Esophagus squamous epithelium (tissue), 5 donors: Measurements from ENCODE around the gene TSPYL1. TPM values are rescaled to one million over a fixed set of nuclear protein-coding genes. Genes with fewer than 3 reads are reported as not detected.

ENCODE experiments used
- DNase-seq: peaks from one replicate; lab custom pipeline; 2025; lab: John Stamatoyannopoulos, UW
- H3K27ac ChIP-seq, 4 donors: fragments of 200-600 bp; sonication (generic); one replicate each; pipeline ENCODE4 v1.5.1; 2016 to 2019; ENCODE audit warnings: mild to moderate bottlenecking in 1 of 4
- H3K27me3 ChIP-seq, 4 donors: fragments of 200-600 bp; sonication (generic); 1 replicate in 3 of 4; 2 replicates in 1 of 4; pipeline versions ENCODE4 v1.5.1 to v1.6.0; 2017 to 2021; ENCODE audit warnings: antibody characterized with exemption in 1 of 4
- H3K36me3 ChIP-seq, 3 donors: fragments of 200-600 bp; sonication (generic); one replicate each; pipeline ENCODE4 v1.5.1; 2016 to 2019
- H3K4me1 ChIP-seq, 3 donors: fragments of 200-600 bp; sonication (generic); one replicate each; pipeline ENCODE4 v1.5.1; 2017 to 2019
- H3K4me3 ChIP-seq, 4 donors: fragments of 200-600 bp; sonication (generic); 1 replicate in 3 of 4; 2 replicates in 1 of 4; pipeline ENCODE4 v1.5.1; 2016 to 2019; ENCODE audit warnings: mild to moderate bottlenecking in 2 of 4, moderate library complexity in 1 of 4
- H3K9me3 ChIP-seq, 3 donors: fragments of 200-600 bp; sonication (generic); one replicate each; pipeline ENCODE4 v1.5.1; 2016 to 2019
- POLR2A ChIP-seq, 4 donors: fragments of 450-650 bp; IDR thresholded peaks; one replicate each; pipeline ENCODE4 v1.6.1; 2017; ENCODE audit warnings: antibody characterized with exemption in 4 of 4, mild to moderate bottlenecking in 4 of 4, moderate library complexity in 3 of 4
- WGBS, 2 donors: methylation state at CpG; one replicate each; pipeline ENCODE4 v1.1.5; 2018; 5-methylcytosine and 5-hydroxymethylcytosine counted together
- intact Hi-C: fragments of 100-400 bp; cut with DNase I; formaldehyde crosslinking; loops from one replicate; pipeline ENCODE4 v1.15.0; 2022
- total RNA-seq, 4 donors: library from RNA; depleted of rRNA; stranded (reverse); fragments of >200 nt; gene quantifications; one replicate each; pipeline ENCODE4 v1.1.0, GENCODE V29; 2016
- TF ChIP-seq, protein P1 (sequence below), 6 experiments: fragments of 450-650 bp in 4 of 6; fragments of 200-600 bp in 2 of 6; sonication (generic) in 2 of 6; IDR thresholded peaks; one replicate each; pipeline ENCODE4 v1.5.1; 2016 to 2019; ENCODE audit warnings: antibody characterized with exemption in 6 of 6, mild to moderate bottlenecking in 4 of 6, moderate library complexity in 4 of 6
- donor health status: DM: yes; HTN: yes; CAD: no.

The TSPYL1 gene
- total RNA-seq, 4 donors from 2014 or later = 55.5 to 78.3 (median 58.1) TPM

GRCh38 chr6:116298273-116298672 is 18.5 kb upstream of the TSPYL1 start:
- TF ChIP-seq, protein P1, sequence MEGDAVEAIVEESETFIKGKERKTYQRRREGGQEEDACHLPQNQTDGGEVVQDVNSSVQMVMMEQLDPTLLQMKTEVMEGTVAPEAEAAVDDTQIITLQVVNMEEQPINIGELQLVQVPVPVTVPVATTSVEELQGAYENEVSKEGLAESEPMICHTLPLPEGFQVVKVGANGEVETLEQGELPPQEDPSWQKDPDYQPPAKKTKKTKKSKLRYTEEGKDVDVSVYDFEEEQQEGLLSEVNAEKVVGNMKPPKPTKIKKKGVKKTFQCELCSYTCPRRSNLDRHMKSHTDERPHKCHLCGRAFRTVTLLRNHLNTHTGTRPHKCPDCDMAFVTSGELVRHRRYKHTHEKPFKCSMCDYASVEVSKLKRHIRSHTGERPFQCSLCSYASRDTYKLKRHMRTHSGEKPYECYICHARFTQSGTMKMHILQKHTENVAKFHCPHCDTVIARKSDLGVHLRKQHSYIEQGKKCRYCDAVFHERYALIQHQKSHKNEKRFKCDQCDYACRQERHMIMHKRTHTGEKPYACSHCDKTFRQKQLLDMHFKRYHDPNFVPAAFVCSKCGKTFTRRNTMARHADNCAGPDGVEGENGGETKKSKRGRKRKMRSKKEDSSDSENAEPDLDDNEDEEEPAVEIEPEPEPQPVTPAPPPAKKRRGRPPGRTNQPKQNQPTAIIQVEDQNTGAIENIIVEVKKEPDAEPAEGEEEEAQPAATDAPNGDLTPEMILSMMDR (IDR thresholded peaks at IDR 0.05) = no peak
- no peak for TF ChIP-seq POLR2A (IDR thresholded peaks at IDR 0.05)
- Histone ChIP-seq H3K4me1 (no peaks in the 10 kb centered on the region), H3K4me3 (no peak overlapping the region), H3K27me3 (no peaks in the 10 kb centered on the region), H3K27ac (no peak overlapping the region), H3K9me3 (peaks cover 0 to 7% (median 0%) of the 10 kb centered on the region in 3 donors), H3K36me3 (no peaks in the 10 kb centered on the region)
- WGBS, 2 donors = 93 to 97% methylated on average over 3 of the region's 3 CpGs
- intact Hi-C loops = no loop called here
- DNase-seq = no peak

DNA sequence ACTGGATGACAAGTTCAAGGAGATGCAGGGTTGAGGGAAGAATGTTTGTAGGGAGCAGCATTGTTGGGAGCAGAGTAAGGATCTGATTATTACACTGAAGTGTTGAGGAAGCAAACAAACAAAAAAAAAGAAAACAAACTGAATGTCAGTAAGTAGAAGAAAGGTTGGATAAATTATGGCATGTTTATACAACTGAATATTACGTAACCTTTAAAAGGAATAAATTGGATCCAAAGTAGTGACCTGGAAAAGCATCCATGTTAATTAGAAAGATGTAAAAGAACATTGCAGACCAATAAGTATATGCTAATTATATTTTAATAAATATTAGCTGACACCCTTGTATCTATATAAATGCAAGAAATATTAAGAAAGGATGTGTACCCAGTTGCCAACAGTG is 12.8 kb upstream of the TSPYL1 start:
- intact Hi-C loops = no loop called here
- no peaks in the 10 kb centered on the region for H3K4me1 ChIP-seq

DNA sequence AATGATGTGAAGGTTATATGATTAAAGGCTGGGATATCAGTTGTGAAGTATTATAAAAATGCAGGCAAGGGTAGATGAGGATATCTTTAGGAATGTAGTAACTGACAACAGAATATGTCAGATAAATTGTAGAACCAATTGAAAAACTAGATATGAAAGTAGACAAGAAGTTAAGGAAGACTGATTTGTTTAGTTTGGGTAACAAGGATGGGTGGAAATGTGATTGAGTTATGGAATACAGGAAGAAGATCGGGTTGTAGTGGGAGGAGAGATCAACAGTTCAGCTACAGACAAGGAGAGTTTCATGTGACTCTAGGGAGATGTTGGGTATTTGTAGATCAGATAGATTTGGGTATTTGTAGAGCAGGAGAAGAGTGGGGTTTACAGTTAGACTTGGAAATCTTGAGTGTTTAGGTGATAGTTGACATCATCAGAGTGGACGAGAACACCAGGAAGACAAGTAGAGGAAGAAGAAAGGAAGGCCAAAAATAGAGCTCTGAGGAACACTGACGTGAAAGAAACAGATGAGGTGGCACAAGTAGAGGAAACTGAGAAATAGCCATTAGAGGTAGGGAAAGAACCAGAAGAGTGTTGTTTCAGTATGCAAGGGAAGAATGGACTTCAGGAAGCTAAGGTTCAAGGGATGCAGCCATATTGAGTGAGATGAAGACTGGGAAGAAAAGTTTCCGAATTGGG is 12.1 kb upstream of the TSPYL1 start:
- H3K4me3 ChIP-seq = no peak overlapping the region
- no peaks in the 10 kb centered on the region for H3K27me3 ChIP-seq
- no peaks in the 10 kb centered on the region for H3K9me3 ChIP-seq
- TF ChIP-seq, protein P1 (IDR thresholded peaks at IDR 0.05) = no peak
- TF ChIP-seq POLR2A (IDR thresholded peaks at IDR 0.05) = no peak
- H3K4me1 ChIP-seq = no peaks in the 10 kb centered on the region
- no peaks in the 10 kb centered on the region for H3K36me3 ChIP-seq
- intact Hi-C loops = no loop called here
- WGBS, 2 donors = 76 to 84% methylated on average over 4 of the region's 4 CpGs
- no peak overlapping the region for H3K27ac ChIP-seq
- no peak for DNase-seq

More for the DNA sequence above, 12.8 kb upstream of the TSPYL1 start:
- 86 to 100% methylated on average over 1 of the region's 1 CpG for WGBS, 2 donors
- DNase-seq = no peak
- Histone ChIP-seq H3K9me3 (no peaks in the 10 kb centered on the region), H3K36me3 (no peaks in the 10 kb centered on the region), H3K27ac (no peak overlapping the region), H3K27me3 (no peaks in the 10 kb centered on the region), H3K4me3 (no peak overlapping the region)
- TF ChIP-seq, protein P1 (IDR thresholded peaks at IDR 0.05) = no peak
- TF ChIP-seq POLR2A (IDR thresholded peaks at IDR 0.05) = no peak

- no peak for DNase-seq
- 91 to 93% methylated on average over 2 of the region's 2 CpGs for WGBS, 2 donors
- TF ChIP-seq POLR2A (IDR thresholded peaks at IDR 0.05) = no peak
- TF ChIP-seq, protein P1 (IDR thresholded peaks at IDR 0.05) = no peak
- Histone ChIP-seq H3K27ac (no peak overlapping the region), H3K4me3 (no peak overlapping the region), H3K36me3 (no peaks in the 10 kb centered on the region), H3K4me1 (no peaks in the 10 kb centered on the region), H3K9me3 (no peaks in the 10 kb centered on the region), H3K27me3 (no peaks in the 10 kb centered on the region)
- intact Hi-C loops = no loop called here
Observed at GRCh38 chr6:116290799-116291198, 11.1 kb upstream of the TSPYL1 start.

- Histone ChIP-seq H3K36me3 (no peaks in the 10 kb centered on the region), H3K27ac (no peak overlapping the region), H3K27me3 (no peaks in the 10 kb centered on the region), H3K4me1 (no peaks in the 10 kb centered on the region), H3K9me3 (no peaks in the 10 kb centered on the region), H3K4me3 (no peak overlapping the region)
- intact Hi-C loops = loop anchor here (10.0 kb wide), 1 partner anchor 245 kb away; no protein-coding TSS in a partner anchor
- TF ChIP-seq, protein P1 (IDR thresholded peaks at IDR 0.05) = no peak
- TF ChIP-seq POLR2A (IDR thresholded peaks at IDR 0.05) = no peak
- 80% methylated on average over 2 of the region's 2 CpGs for WGBS, 2 donors
- no peak for DNase-seq
Observed at GRCh38 chr6:116289876-116290275, 10.1 kb upstream of the TSPYL1 start.
